Activated T-cell treated with anti-CD3 and anti-CD28 coated beads, Interleukin-2, amount 50 U/mL, for 24 hours (primary cell): ENCODE measurements around the gene RFT1.

Experiments
- DNase-seq: peaks from one replicate; pipeline ENCODE4 v3.0.0-alpha.2; 2020
- H3K27ac Mint-ChIP-seq: 2 replicates; pipeline ENCODE4 v1.8.0; 2020; ENCODE audit warnings: mild to moderate bottlenecking, mixed read lengths
- H3K27me3 Mint-ChIP-seq: 2 replicates; pipeline ENCODE4 v1.8.0; 2020; ENCODE audit warnings: mixed read lengths
- H3K36me3 Mint-ChIP-seq: 2 replicates; pipeline ENCODE4 v1.8.0; 2020; ENCODE audit warnings: low read depth, mixed read lengths
- H3K4me1 Mint-ChIP-seq: 2 replicates; pipeline ENCODE4 v1.8.0; 2020; ENCODE audit warnings: low read depth, mixed read lengths
- H3K4me3 Mint-ChIP-seq: 2 replicates; pipeline ENCODE4 v1.8.0; 2020; ENCODE audit warnings: mild to moderate bottlenecking, moderate library complexity, mixed read lengths
- H3K9me3 Mint-ChIP-seq: 2 replicates; pipeline ENCODE4 v1.8.0; 2020; ENCODE audit warnings: mixed read lengths

Gene RFT1

GRCh38 chr3:53084310-53085001, 45.8 kb downstream of the RFT1 start:
- no peak for DNase-seq
- Mint-ChIP-seq H3K36me3 (peaks cover 45% of the 10 kb centered on the region), H3K27ac (peak overlapping the region; percentile 72), H3K27me3 (no peaks in the 10 kb centered on the region), H3K4me1 (peaks cover 4% of the 10 kb centered on the region), H3K9me3 (no peaks in the 10 kb centered on the region), H3K4me3 (no peak overlapping the region)

- Mint-ChIP-seq H3K9me3 (no peaks in the 10 kb centered on the region), H3K27ac (peak overlapping the region; percentile 4), H3K4me3 (no peak overlapping the region), H3K4me1 (peaks cover 4% of the 10 kb centered on the region), H3K27me3 (no peaks in the 10 kb centered on the region), H3K36me3 (peaks cover 40% of the 10 kb centered on the region)
- DNase-seq = no peak
These were observed 46.3 kb downstream of the RFT1 start for GRCh38 chr3:53083949-53084309.

GRCh38 chr3:53083521-53083920, 46.7 kb downstream of the RFT1 start:
- Mint-ChIP-seq H3K4me3 (no peak overlapping the region), H3K4me1 (peaks cover 4% of the 10 kb centered on the region), H3K27ac (peak overlapping the region; percentile 4), H3K27me3 (no peaks in the 10 kb centered on the region), H3K9me3 (no peaks in the 10 kb centered on the region), H3K36me3 (peaks cover 39% of the 10 kb centered on the region)
- no peak for DNase-seq

- H3K27ac Mint-ChIP-seq = no peak overlapping the region
- no peak for DNase-seq
- H3K36me3 Mint-ChIP-seq = peaks cover 33% of the 10 kb centered on the region
- H3K27me3 Mint-ChIP-seq = no peaks in the 10 kb centered on the region
- H3K4me3 Mint-ChIP-seq = no peak overlapping the region
- H3K9me3 Mint-ChIP-seq = no peaks in the 10 kb centered on the region
- peaks cover 4% of the 10 kb centered on the region for H3K4me1 Mint-ChIP-seq
These were observed 47.5 kb downstream of the RFT1 start for GRCh38 chr3:53082736-53083135.

- H3K36me3 Mint-ChIP-seq = peaks cover 21% of the 10 kb centered on the region
- H3K27me3 Mint-ChIP-seq = no peaks in the 10 kb centered on the region
- H3K4me3 Mint-ChIP-seq = no peak overlapping the region
- H3K27ac Mint-ChIP-seq = no peak overlapping the region
- DNase-seq = no peak
- peaks cover 4% of the 10 kb centered on the region for H3K4me1 Mint-ChIP-seq
- no peaks in the 10 kb centered on the region for H3K9me3 Mint-ChIP-seq
These were observed 48.9 kb downstream of the RFT1 start for GRCh38 chr3:53081318-53081717.

DNA sequence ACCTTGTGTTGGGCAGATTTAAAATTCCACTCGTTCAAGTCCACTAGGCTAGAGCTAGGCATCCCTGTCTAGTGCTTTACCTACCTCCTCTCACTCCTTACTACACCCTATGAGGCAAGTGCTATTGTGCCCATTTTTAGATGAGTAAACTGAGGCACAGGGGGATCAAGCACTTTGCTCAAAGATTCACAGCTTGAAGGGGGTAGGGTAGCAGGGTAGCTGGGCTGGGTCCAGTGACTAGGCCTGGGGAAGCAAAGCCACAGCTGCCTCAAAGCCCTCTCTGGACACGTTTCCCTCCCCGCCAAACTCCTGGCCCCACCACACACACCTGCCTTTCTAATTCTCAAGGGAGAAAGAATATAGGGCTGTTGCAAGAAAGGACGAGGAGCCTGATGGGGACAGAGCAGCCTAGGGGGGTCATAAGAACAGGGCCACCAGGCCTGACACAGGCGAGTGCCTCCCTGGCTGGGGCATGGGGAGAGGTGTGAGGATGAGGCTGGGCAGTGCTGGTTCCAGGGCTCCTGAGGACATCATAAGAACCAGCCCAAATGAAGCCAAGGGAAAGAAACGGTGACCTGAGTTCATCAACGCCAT, 49.5 kb downstream of the RFT1 start:
- Mint-ChIP-seq H3K4me1 (peaks cover 4% of the 10 kb centered on the region), H3K9me3 (no peaks in the 10 kb centered on the region), H3K36me3 (peaks cover 18% of the 10 kb centered on the region), H3K4me3 (no peak overlapping the region), H3K27me3 (no peaks in the 10 kb centered on the region), H3K27ac (no peak overlapping the region)
- DNase-seq = no peak

GRCh38 chr3:53079791-53080555, 50.3 kb downstream of the RFT1 start:
- Mint-ChIP-seq H3K27ac (no peak overlapping the region), H3K9me3 (no peaks in the 10 kb centered on the region), H3K36me3 (peaks cover 13% of the 10 kb centered on the region), H3K4me3 (no peak overlapping the region), H3K27me3 (no peaks in the 10 kb centered on the region), H3K4me1 (peaks cover 4% of the 10 kb centered on the region)
- DNase-seq = no peak

GRCh38 chr3:53079147-53079546, 51.1 kb downstream of the RFT1 start:
- DNase-seq = no peak
- no peak overlapping the region for H3K4me3 Mint-ChIP-seq
- no peak overlapping the region for H3K27ac Mint-ChIP-seq
- no peaks in the 10 kb centered on the region for H3K9me3 Mint-ChIP-seq
- H3K4me1 Mint-ChIP-seq = no peaks in the 10 kb centered on the region
- H3K27me3 Mint-ChIP-seq = no peaks in the 10 kb centered on the region
- peaks cover 8% of the 10 kb centered on the region for H3K36me3 Mint-ChIP-seq

DNA sequence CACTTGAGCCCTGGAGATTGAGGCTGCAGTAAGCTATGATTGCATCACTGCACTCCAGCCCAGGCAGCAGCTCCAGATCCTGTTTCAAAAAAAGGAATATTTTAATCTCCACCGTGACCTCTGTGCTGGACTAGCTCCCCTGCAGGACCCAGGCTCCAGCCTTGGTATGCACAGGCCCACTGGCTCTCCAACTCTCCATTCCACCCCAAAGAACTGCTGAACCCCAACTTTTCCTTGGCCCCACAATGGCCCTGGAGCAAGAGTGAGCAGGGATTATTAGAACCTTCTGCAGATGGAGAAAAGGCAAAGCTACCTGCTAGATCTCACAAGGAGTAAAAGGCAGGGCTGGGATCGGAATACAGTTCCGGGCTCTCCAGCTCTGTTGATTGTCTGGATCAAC, 51.6 kb downstream of the RFT1 start:
- H3K4me3 Mint-ChIP-seq = no peak overlapping the region
- no peaks in the 10 kb centered on the region for H3K9me3 Mint-ChIP-seq
- peaks cover 6% of the 10 kb centered on the region for H3K36me3 Mint-ChIP-seq
- H3K4me1 Mint-ChIP-seq = no peaks in the 10 kb centered on the region
- H3K27me3 Mint-ChIP-seq = no peaks in the 10 kb centered on the region
- no peak for DNase-seq
- H3K27ac Mint-ChIP-seq = no peak overlapping the region

GRCh38 chr3:53077476-53078220, 52.6 kb downstream of the RFT1 start:
- no peak overlapping the region for H3K4me3 Mint-ChIP-seq
- peaks cover 9% of the 10 kb centered on the region for H3K4me1 Mint-ChIP-seq
- no peak overlapping the region for H3K27ac Mint-ChIP-seq
- H3K9me3 Mint-ChIP-seq = no peaks in the 10 kb centered on the region
- H3K27me3 Mint-ChIP-seq = no peaks in the 10 kb centered on the region
- H3K36me3 Mint-ChIP-seq = peaks cover 2% of the 10 kb centered on the region
- no peak for DNase-seq

DNA sequence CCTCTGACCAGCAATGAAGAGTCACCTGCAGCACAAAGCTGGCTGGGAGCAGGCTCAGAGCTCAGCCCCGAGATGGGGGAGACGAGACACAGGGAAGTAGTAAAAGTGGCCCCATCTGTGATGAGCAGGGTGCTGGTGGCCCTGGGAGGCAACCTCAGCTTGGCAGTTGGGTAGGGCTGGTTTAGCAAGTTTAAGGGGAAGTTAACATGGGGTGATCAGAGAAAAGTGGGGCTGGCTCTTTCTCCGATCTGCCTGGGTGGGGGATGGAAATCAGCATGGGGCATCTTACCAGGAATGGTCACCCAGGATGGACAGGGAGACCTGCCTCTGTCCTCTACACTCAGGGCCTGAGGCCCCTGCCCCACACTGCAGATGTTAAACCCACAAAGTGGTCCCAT, 54.5 kb downstream of the RFT1 start:
- peaks cover 2% of the 10 kb centered on the region for H3K36me3 Mint-ChIP-seq
- no peak overlapping the region for H3K4me3 Mint-ChIP-seq
- no peaks in the 10 kb centered on the region for H3K9me3 Mint-ChIP-seq
- no peak for DNase-seq
- H3K27me3 Mint-ChIP-seq = no peaks in the 10 kb centered on the region
- H3K27ac Mint-ChIP-seq = no peak overlapping the region
- H3K4me1 Mint-ChIP-seq = peaks cover 18% of the 10 kb centered on the region

DNA sequence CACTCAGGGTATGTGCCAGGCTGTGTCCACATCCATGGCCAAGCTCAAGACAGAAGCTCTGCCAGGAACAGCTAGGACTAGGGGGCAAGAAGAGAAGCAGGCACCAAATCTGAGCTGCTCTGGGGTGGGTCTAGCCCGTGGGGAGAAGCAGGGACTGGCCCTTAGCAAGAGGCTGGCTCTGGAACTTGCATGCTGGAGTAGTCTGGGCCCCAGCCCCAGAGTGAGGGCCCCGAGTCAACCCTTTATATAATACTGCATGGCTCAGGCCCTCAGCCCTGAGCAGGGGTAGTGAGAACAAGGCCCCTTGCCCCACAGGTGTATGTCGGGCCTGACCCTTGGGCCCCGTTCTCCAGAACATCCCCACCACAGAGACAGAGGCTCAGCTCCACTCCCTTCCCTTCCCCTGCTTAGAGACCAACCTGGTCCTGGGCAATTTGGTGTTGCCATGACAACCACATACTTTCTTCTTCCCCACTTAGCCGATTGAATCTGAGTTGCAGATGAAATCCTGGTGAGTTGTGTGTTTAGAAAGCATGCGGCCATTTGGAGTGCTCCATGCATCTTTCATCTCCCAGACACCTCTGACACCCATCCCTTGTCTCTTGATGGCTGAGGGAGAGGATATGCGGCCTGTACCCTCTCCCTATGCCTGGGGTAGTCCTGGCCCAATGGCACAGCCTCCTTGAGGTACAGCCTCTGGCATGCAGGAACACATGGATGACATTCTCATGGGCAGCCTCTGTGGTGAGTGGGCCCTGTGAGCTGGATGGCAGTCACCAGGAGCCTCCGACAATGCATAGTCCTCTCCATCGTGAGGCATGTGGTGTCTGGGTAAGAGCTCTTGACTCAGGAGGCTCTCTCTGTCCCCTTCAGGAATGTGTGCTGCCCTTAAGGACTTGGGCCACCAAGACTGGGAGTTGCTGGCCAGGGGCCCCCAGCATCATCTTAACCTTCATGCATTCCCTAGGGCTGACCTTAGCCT, 55.2 kb downstream of the RFT1 start:
- Mint-ChIP-seq H3K27ac (no peak overlapping the region), H3K4me3 (no peak overlapping the region), H3K4me1 (peaks cover 18% of the 10 kb centered on the region), H3K36me3 (peaks cover 2% of the 10 kb centered on the region), H3K27me3 (no peaks in the 10 kb centered on the region), H3K9me3 (no peaks in the 10 kb centered on the region)
- no peak for DNase-seq

- Mint-ChIP-seq H3K27me3 (no peaks in the 10 kb centered on the region), H3K9me3 (no peaks in the 10 kb centered on the region), H3K36me3 (peaks cover 2% of the 10 kb centered on the region), H3K27ac (peak overlapping the region; percentile 32), H3K4me3 (no peak overlapping the region), H3K4me1 (peaks cover 18% of the 10 kb centered on the region)
- no peak for DNase-seq
These were observed 55.9 kb downstream of the RFT1 start for GRCh38 chr3:53074366-53074696.
